Right lung (tissue), 10 donors: Measurements from ENCODE around the gene TSPY1. TPM values are rescaled to one million over a fixed set of nuclear protein-coding genes. Genes with fewer than 3 reads are reported as not detected.
"Not testable (repeated sequence)": the region's sequence is repeated elsewhere in the genome, so short reads cannot be mapped to it uniquely, and the experiment has no call there.

Experiments
- DNase-seq, 2 donors: peaks; one replicate each; pipeline ENCODE4 v3.0.0-alpha.2; 2013
- long read RNA-seq, 8 donors: transcript quantifications; one replicate each; lab custom pipeline, GENCODE V29; 2026
- polyA plus RNA-seq, 5 donors: library from polyadenylated mRNA; unstranded; fragments of 120-200 nt; gene quantifications; one replicate each; pipeline versions ENCODE4 v1.2.1 to v1.2.3, GENCODE V29; 2013; ENCODE audit warnings: inconsistent platforms in 1 of 5, low replicate concordance in 1 of 5; ENCODE audit not compliant: insufficient read length in 5 of 5, insufficient read depth in 1 of 5

Gene TSPY1, protein sequence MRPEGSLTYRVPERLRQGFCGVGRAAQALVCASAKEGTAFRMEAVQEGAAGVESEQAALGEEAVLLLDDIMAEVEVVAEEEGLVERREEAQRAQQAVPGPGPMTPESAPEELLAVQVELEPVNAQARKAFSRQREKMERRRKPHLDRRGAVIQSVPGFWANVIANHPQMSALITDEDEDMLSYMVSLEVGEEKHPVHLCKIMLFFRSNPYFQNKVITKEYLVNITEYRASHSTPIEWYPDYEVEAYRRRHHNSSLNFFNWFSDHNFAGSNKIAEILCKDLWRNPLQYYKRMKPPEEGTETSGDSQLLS
- polyA plus RNA-seq = not detected
- long read RNA-seq, donor 1 = 0 reads
- long read RNA-seq, donor 2 = 0 reads
- long read RNA-seq, donor 3 = 0 reads
- long read RNA-seq, donor 4 = 0 reads
- long read RNA-seq, donor 5 = 0 reads
- long read RNA-seq, donor 6 = 0 reads
- long read RNA-seq, donor 7 = 0 reads
- long read RNA-seq, donor 8 = 0 reads

DNA sequence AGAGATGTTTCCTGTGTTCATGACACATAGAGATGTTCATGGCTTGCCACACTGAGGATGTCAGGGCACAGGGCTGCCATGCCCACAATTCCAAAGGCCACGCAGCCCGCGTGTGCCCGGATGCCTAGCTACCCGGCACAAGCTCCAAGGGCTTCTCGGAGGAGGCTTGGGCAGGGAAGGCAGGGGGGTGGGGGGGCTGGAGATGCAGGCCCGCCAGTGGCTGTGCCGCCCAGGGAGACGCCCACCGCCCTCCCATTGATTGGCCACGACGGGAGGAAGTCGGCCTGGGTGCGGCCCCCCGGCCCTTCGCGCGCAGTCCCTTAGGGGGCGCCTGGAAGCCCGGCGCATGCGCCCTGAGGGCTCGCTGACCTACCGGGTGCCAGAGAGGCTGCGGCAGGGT lies at the start of gene TSPY1:
Gene TSPY1 (plus strand): TSS at position 301 of the 400 bp plus-strand sequence. CDS start 46 bp downstream, at position 347.
- not testable (repeated sequence) for DNase-seq

DNA sequence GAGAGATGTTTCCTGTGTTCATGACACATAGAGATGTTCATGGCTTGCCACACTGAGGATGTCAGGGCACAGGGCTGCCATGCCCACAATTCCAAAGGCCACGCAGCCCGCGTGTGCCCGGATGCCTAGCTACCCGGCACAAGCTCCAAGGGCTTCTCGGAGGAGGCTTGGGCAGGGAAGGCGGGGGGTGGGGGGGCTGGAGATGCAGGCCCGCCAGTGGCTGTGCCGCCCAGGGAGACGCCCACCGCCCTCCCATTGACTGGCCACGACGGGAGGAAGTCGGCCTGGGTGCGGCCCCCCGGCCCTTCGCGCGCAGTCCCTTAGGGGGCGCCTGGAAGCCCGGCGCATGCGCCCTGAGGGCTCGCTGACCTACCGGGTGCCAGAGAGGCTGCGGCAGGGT lies 20.2 kb downstream of the TSPY1 start, which contains the start of gene TSPY9:
Gene TSPY9 (plus strand): TSS at position 301 of the 400 bp plus-strand sequence. CDS start 46 bp downstream, at position 347.
- DNase-seq = not testable (repeated sequence)

DNA sequence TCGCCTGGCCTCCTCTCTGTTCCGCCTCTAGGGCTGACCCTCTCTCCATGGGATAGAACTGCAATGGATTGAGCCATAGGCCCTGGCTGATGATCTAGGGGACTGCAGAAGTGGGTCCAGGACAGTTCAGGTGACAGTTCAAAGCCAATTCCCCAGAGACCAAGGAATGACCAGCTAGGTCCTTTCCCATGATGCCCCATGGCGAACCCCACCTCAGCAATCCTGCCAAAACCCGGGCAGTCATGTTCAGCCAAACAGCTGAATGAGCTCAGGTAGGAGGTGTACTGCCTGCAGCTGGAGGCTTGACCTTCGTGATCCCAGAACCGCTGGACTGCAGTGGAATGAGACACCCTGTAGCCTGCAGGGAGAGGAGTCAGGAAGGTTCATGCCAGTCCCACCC lies 37.6 kb downstream of the TSPY1 start:
- not testable (repeated sequence) for DNase-seq

DNA sequence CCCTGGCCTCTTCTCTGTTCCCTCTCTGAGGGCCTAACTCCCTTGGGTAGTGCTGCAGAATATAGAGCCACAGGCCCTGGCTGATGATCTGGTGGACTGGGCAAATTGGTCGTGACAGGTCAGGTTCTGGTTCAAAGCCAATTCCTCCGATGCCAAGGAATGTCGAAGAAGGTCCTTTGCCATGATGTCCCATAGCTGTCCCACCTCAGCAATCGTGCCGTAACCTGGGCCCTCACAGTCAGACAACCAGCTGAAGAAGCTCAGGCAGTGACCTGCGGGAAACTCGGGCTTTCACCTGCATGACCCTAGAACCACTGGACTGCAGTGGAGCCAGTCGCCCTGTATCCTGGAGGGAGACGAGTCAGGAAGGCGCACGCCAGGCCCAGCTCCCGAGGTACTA lies 49.5 kb downstream of the TSPY1 start:
- not testable (repeated sequence) for DNase-seq

Other genes with a start within 250 kb of the TSPY1 start
- not detected for gene TSPY4, start 129.5 kb upstream of the TSPY1 start, polyA plus RNA-seq
- not detected for gene TSPY8, start 109.2 kb upstream of the TSPY1 start, polyA plus RNA-seq
- gene TSPY3, start 68.5 kb upstream of the TSPY1 start, polyA plus RNA-seq = not detected
- gene TSPY9, start 20.3 kb downstream of the TSPY1 start, polyA plus RNA-seq = not detected
- not detected for gene TSPY10, start 60.9 kb downstream of the TSPY1 start, polyA plus RNA-seq